Lower lobe of right lung (tissue), 2 donors: ENCODE data around the gene SLC36A3. TPM values are rescaled to one million over a fixed set of nuclear protein-coding genes. Genes with fewer than 3 reads are reported as not detected.

Source experiments
- ATAC-seq, 2 donors: fragments of 200-7000 bp; cut with Tn5 transposase; one replicate each; pipeline ENCODE4 v1.9.1; 2020 to 2022; ENCODE audit warnings: mild to moderate bottlenecking in 2 of 2, moderate library complexity in 2 of 2
- DNase-seq: peaks from one replicate; pipeline ENCODE4 v3.0.0-alpha.2; 2020
- H3K27ac ChIP-seq: fragments of 200-600 bp; one replicate; pipeline ENCODE4 v1.8.0; 2022
- H3K27me3 ChIP-seq: fragments of 200-600 bp; one replicate; pipeline ENCODE4 v1.8.0; 2022; ENCODE audit warnings: low read depth
- H3K36me3 ChIP-seq: fragments of 200-600 bp; one replicate; pipeline ENCODE4 v1.8.0; 2022; ENCODE audit warnings: mild to moderate bottlenecking
- H3K4me1 ChIP-seq: fragments of 200-600 bp; one replicate; pipeline ENCODE4 v1.8.0; 2022
- H3K4me3 ChIP-seq: fragments of 200-600 bp; one replicate; pipeline ENCODE4 v1.8.0; 2022; ENCODE audit warnings: mild to moderate bottlenecking
- H3K9me3 ChIP-seq: fragments of 200-600 bp; one replicate; pipeline ENCODE4 v1.8.0; 2022
- CTCF ChIP-seq: fragments of 200-600 bp; IDR thresholded peaks from one replicate; pipeline ENCODE4 v1.8.0; 2022; ENCODE audit warnings: antibody characterized with exemption, mild to moderate bottlenecking
- intact Hi-C: fragments of 100-400 bp; cut with DNase I; formaldehyde crosslinking; loops from one replicate; pipeline ENCODE4 v1.11.0; 2022
- total RNA-seq: library from RNA; stranded (reverse); fragmentation: NEBNext Ultra II Directional; extraction: Animal tissue kit (Norgen Biotek cat#: 25700); gene quantifications from one replicate; pipeline ENCODE4 v1.2.1, GENCODE V29; 2021
- donor health status: DM: no; HTN: yes; CAD: no; lungs with severe emphysema.

The SLC36A3 gene
- total RNA-seq, 1 donor from 2014 or later = not detected

- DNase-seq (no peak), ATAC-seq (no peak)
- no peak for TF ChIP-seq CTCF
- Histone ChIP-seq H3K27me3 (no peaks in the 10 kb centered on the region), H3K4me1 (peaks cover 31% of the 10 kb centered on the region), H3K36me3 (no peaks in the 10 kb centered on the region), H3K27ac (no peak overlapping the region), H3K9me3 (no peaks in the 10 kb centered on the region), H3K4me3 (no peak overlapping the region)
- intact Hi-C loops = no loop called here
Observed at GRCh38 chr5:151251001-151251551, 52.5 kb downstream of the SLC36A3 start.

- no peak overlapping the region for H3K4me3 ChIP-seq
- ATAC-seq = no peak
- intact Hi-C loops = no loop called here
- peaks cover 26% of the 10 kb centered on the region for H3K4me1 ChIP-seq
- H3K27me3 ChIP-seq = no peaks in the 10 kb centered on the region
- no peaks in the 10 kb centered on the region for H3K9me3 ChIP-seq
- TF ChIP-seq CTCF = no peak
- H3K36me3 ChIP-seq = no peaks in the 10 kb centered on the region
- no peak overlapping the region for H3K27ac ChIP-seq
- DNase-seq = no peak
Observed at GRCh38 chr5:151250346-151251000, 53.1 kb downstream of the SLC36A3 start.

GRCh38 chr5:151249281-151249680 is 54.3 kb downstream of the SLC36A3 start:
- no peak for TF ChIP-seq CTCF
- Histone ChIP-seq H3K4me3 (no peak overlapping the region), H3K4me1 (peaks cover 14% of the 10 kb centered on the region), H3K27me3 (no peaks in the 10 kb centered on the region), H3K36me3 (no peaks in the 10 kb centered on the region), H3K9me3 (no peaks in the 10 kb centered on the region), H3K27ac (no peak overlapping the region)
- intact Hi-C loops = loop anchor here (10.0 kb wide), 1 partner anchor 124 kb away; no protein-coding TSS in a partner anchor
- DNase-seq = no peak
- no peak for ATAC-seq

GRCh38 chr5:151248651-151249050 is 54.9 kb downstream of the SLC36A3 start:
- H3K27me3 ChIP-seq = no peaks in the 10 kb centered on the region
- H3K4me1 ChIP-seq = peaks cover 9% of the 10 kb centered on the region
- DNase-seq = no peak
- intact Hi-C loops = loop anchor here (10.0 kb wide), 1 partner anchor 124 kb away; no protein-coding TSS in a partner anchor
- no peak overlapping the region for H3K4me3 ChIP-seq
- H3K27ac ChIP-seq = no peak overlapping the region
- ATAC-seq = no peak
- TF ChIP-seq CTCF = no peak
- H3K9me3 ChIP-seq = no peaks in the 10 kb centered on the region
- no peaks in the 10 kb centered on the region for H3K36me3 ChIP-seq

DNA sequence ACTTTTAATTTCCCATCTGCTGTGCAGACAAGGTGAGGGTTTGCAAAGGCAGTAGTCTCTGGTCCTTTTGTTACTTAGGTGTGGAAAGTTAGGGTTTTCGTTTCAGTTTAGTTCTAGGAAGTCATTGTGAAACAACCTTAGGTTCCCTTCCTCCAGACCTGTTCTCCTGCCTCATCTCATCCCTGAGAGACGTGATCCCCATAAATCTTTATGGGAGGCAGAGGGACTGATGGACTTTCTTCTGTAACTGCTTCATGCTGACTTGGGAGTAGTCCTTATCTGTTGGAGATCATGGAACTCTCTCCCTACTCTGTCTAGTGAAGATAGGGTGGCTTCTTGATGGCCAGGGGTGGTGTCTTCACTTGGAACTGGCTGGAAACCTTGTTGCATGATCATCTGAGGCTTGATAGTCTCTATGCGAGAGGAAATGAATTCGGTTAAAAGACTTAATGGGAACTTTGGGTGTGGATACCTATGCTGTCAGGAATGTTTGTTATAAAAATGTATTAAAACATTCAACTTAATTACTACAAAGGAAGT is 57.8 kb downstream of the SLC36A3 start:
- DNase-seq (no peak), ATAC-seq (no peak)
- intact Hi-C loops = loop anchor here (10.0 kb wide), 1 partner anchor 121 kb away; no protein-coding TSS in a partner anchor
- peaks cover 6% of the 10 kb centered on the region for H3K4me1 ChIP-seq
- H3K36me3 ChIP-seq = no peaks in the 10 kb centered on the region
- H3K27me3 ChIP-seq = no peaks in the 10 kb centered on the region
- no peaks in the 10 kb centered on the region for H3K9me3 ChIP-seq
- TF ChIP-seq CTCF = no peak
- H3K27ac ChIP-seq = no peak overlapping the region
- no peak overlapping the region for H3K4me3 ChIP-seq
